HEK293T (cell line): ENCODE results near the gene ELK1.

Experiments used
- BHLHE40 ChIP-seq: fragments of 450-650 bp; IDR thresholded peaks from 2 replicates; pipeline ENCODE4 v1.6.1; 2016; ENCODE audit warnings: mild to moderate bottlenecking, moderate library complexity, borderline replicate concordance
- FOXM1 ChIP-seq: fragments of 450-650 bp; IDR thresholded peaks from 2 replicates; pipeline ENCODE4 v1.6.1; 2017; ENCODE audit warnings: mild to moderate bottlenecking, borderline replicate concordance
- NFRKB ChIP-seq: fragments of 450-650 bp; IDR thresholded peaks from 2 replicates; pipeline ENCODE4 v1.6.1; 2016; ENCODE audit warnings: mild to moderate bottlenecking, moderate library complexity
- TF ChIP-seq, protein P1 (sequence below): fragments of 450-650 bp; IDR thresholded peaks from 2 replicates; pipeline ENCODE4 v1.6.1; 2016

DNA sequence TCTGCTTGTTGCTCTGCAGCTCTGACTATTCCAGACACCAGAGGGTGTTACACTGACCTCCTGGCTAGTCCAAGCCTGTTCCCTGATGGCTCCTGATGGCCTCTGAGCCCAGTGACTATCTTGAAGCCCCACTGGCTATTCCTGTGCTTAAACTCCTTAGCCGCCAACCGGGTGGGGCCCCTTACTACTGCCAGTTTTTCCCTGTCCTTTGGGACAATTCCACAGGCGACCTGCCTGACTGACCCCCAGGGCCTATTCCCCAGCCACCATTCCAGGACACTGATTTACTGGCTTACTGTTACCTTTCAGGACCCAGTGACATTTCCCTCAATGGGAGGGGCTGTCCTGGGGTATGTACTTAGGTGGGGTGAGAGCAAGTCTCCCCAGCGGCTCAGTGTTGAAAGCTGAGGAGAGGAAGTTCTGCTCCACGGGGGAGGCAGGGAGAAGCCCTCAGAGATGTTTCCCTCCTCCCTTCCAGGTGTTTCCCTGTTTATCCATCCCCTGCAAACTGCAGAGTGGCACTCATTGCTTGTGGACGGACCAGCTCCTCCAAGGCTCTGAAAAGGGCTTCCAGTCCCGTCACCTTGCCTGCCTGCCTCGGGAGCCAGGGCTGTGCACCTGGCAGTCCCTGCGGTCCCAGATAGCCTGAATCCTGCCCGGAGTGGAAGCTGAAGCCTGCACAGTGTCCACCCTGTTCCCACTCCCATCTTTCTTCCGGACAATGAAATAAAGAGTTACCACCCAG lies 64.1 kb downstream of the ELK1 start:
- TF ChIP-seq NFRKB: no peak
- no peak for TF ChIP-seq FOXM1
- TF ChIP-seq BHLHE40: no peak
- TF ChIP-seq, protein P1, sequence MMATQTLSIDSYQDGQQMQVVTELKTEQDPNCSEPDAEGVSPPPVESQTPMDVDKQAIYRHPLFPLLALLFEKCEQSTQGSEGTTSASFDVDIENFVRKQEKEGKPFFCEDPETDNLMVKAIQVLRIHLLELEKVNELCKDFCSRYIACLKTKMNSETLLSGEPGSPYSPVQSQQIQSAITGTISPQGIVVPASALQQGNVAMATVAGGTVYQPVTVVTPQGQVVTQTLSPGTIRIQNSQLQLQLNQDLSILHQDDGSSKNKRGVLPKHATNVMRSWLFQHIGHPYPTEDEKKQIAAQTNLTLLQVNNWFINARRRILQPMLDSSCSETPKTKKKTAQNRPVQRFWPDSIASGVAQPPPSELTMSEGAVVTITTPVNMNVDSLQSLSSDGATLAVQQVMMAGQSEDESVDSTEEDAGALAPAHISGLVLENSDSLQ: no peak
